NCI-H1105 treated with DMSO at 0.1 percent for 48 hours (cell line): Measurements from ENCODE around the gene NPM3.
"Not testable (repeated sequence)": the region's sequence is repeated elsewhere in the genome, so short reads cannot be mapped to it uniquely, and the experiment has no call there.

Experiments
- DNase-seq: peaks from one replicate; lab custom pipeline; 2025; lab: John Stamatoyannopoulos, UW

NPM3 gene

DNA sequence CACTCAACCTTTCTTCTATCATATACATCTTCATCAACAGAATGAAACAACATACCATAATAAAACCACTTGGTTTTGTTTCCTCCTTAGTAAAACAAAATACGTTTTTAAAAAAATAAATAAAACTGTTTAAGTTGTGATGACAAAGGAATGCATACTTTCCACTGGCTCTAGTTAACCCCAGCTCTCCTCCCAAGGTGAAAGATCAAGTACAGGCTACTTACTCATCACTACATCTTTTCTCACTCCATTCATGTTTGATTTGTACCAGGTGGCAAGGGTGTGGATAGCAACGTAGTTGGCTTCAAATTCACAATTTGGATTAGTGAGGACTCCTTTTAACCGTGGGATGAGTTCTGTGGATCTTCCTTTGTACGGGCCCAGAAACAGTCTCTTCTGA, 20.3 kb upstream of the NPM3 start:
- no peak for DNase-seq

DNA sequence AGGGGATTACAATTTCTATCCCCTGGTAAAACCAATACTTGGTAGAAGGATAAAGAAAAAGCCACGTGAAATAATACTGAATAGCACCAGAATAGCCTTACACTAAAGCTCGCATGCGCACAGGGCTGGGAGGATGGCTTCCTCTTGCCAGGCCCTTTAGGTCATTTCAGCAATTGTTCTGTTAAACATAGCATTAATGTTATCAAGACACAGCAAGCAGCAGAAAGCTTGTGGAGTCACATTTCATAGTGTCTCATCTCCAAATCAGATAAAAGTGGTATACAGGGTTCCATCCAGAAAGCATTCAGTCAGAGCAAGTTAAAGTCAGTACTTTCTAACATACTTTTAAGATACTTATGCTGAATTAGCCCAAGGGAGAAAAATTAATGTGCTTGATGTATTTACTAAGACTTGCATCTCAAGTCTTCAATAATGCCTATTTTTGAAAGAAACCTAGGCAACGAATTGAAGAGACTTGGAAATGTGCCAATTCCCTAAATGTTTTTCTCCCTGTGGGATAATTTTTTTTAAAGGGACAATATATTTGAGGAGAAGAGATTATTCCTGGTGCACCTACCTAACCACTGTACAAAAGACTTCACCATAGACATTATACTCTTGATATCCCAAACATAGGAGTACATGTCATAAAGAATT, 14.3 kb upstream of the NPM3 start:
- no peak for DNase-seq

DNA sequence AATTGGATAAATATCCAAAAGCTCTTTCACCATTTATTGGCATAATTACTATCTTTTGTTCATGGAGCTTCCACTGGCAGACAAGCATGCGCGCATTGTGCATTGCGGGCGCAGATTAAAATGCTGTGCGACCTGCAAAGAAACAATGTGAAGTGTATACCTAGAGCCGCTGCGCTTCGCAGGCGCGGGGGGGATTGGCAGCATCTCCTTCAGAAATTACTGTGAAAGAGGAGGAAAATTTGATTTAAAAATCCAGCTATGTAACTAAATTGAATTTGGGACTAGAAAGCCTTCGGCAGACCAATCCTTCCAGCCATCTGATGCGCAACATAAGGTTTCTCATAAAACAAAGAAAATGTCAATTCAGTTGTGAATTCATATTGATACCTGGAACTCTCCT, 10.3 kb upstream of the NPM3 start:
- DNase-seq = no peak

DNA sequence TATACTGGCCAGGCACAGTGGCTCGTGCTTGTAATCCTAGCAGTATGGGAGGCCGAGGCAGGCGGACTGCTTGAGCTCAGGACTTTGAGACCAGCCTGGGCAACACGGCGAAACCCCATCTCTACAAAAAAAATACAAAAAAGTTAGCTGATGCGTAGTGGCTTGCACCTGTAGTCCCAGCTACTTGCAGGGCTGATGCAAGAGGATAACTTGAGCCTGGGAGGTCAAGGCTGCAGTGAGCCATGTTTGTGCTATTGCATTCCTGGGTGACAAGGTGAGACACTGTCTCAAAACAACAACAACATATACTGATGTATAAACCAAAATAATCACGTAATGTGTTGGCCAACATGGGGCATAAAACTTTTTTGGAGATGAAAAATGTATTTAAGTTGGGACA, 6.4 kb upstream of the NPM3 start:
- DNase-seq = no peak

DNA sequence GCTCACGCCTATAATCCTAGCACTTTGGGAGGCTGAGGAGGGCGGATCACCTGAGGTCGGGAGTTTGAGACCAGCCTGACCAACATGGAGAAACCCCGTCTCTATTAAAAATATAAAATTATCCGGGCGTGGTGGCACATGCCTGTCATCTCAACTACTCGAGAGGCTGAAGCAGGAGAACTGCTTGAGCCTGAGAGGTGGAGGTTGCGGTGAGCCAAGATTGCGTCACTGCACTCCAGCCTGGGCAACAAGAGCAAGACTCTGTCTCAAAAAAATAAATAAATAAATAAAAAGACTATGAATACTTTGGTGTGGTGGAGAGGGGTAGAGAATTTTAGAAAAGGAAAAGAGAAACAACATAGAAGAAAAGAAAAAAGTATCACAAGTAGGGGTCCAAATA, 6.0 kb upstream of the NPM3 start:
- DNase-seq = not testable (repeated sequence)

DNA sequence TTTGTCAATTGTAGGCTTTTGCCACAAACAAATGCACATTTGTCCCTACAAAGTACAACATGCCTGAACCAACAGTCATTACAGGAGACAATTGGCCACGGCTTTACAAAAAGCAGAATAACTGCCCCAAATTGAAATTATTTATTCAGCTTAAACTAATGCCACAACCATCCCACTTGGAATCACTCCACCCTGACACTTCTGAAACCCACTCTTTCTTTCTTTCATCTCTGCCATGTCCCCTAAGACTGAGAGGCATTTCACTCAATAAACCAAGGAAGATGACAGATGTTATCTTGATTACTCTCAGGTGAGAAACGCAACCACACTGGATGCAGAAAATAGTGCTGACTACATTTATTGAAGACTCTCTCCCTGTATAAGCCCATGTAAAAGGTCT, 2.6 kb upstream of the NPM3 start:
- no peak for DNase-seq

DNA sequence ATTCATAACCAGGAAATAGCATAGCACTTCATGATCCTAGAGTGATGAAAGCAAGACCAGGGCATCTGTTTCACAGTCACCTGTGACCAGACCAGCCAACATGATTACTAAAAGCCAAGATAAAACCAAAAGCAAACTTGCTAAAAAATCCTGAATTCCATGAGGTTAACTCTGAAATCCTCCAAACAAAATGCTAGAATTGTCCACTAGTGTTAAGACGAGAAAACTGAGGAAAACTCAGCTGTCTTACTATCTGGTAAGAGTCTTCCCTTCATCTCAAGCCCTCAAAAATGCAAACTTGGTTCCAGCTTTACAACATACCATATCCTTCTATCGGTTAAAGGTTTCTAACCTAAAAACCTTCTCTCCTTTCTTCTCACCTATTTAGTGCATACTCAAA, 1.3 kb upstream of the NPM3 start:
- DNase-seq = no peak

DNA sequence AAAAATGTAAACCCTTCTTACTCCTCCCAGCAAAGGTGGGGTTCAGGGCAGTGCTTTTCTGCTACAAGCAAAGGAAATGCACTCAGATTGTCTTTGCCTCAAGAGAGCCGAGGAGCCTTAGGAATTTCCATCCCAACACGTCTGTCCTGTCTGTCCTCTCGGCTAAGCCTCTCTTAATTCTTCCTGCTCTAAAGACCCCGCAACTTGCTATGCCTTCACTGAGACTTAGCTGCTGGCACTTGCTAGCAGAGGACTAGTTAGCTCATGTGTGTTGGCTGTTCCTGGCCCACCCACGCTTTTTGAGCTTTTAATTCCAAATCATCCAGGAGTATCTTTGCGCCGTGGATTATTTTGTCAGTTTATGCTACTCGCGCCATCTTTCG, 481 bp upstream of the NPM3 start:
- DNase-seq = no peak

DNA sequence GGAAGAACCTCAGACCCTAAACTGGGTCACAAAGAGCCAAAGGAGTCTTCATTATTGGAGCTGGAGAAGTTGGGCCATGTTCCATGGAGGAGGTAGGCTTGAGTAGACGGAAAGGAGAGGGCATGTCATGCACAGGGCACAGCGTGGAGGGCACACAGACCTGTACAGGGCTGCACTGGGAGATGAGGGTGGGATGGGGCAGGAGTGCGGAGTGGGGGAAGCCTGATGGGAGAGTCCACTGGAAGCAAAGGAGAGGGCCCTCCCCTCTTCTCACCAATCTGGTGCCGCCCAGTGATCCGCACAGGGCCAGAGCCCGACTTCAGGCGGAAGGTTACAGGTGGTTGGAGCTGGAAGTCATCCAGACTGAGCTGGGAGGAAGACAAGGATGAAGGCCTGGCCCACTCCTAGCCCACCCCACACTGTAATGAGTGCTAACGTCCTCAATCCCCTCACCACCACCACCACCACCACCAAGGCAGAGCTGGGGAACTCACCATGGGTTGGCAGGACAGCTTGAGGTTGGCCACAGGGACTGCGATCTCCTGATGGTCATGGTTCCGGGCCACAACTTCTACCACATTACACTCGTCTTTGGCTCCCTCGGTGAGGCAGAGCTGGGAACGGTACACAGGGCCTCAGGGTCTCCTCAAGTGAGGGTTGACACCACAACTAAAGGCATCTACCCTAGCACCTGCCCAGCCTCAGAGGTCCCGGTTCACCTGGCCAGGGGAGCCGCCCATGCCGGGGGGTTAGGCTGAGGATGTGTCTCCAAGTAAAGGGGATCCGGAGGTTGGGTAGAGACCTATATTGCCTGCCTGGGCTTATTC, 1.0 kb downstream of the NPM3 start:
- DNase-seq = no peak

DNA sequence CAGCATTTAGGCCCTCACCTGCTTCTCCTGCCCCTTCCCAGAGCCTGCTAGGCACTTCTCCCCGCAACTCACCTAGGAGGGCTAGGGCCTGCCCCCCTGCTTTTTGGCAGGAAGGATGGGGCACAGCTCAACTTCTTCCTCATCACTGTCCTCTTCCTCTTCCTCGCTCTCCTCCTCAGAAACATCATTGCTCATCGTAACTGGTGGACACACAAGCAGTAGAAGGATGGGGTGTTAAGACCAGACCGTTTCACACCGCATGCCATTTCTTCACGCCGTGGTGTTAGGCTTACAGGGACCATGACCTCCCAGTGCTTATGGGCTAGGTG, 1.6 kb downstream of the NPM3 start:
- no peak for DNase-seq

DNA sequence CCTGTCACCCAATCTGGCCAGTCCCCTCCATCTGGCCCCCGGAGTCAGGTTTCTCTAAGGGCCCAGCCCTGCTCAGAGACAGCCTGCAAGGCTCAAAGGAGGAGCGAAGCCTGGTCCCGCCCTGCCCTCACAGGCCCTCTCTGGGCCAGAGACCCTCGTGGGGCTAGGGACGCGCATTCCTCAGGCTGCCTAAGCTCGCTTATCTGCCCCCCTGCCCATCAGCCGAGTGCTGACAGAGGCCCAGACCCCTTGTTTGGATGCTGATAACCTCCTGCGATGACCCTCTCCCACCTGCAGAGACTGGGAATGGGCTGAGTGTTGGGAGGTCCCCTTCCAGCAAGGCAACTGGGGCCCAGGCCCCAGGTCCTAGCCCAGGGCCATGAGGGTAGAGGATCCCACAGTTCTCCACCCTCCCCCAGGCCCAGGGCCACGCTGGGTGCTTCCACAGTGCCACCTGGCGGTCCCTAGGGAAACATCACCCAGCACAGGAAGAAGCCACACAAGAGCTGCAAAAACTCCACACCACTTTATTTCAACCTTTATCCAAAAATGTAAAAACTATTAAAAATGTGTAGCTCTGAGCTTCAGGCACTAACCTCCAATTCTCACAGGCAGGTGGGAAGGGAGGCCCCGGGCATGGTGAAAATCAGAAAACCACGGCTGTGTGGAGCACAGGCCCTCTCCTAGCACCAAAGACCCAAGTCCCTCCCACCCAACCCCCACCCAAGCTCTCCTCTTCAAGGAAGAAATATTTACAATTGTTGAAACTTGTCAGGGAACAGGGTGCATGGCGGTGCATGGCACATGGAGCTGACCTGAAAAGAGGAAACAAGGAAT, 2.2 kb downstream of the NPM3 start:
- DNase-seq = peak; percentile 5

DNA sequence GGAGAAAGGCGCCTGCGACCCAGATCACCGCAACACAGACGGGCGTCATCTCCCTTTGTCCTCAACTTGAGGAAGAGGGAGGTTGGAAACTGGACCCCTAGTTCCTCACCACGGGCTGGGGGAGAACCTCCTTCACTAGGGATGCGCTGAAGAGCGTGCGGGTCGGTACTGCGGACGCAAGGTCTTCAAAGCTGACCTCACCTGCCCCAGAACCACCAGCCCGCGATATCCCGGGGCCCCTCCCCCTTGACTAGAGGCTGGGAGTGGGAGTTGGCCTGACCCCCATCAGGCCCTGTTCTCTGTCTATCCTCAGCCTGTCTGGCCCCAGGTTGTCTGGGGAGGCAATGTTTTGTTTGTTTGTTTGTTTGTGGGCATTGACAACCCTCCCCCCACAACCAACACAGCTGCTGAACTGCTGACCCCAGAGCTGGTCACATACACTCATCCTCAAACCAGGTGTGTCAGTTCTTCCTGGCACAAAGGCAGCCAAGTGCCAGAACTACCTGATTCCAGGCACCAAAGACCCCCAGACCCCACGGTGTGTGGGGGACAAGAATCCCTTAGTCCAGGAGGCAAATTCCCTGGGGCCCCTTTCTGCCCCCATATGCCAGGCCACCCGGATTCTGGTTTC, 2.9 kb downstream of the NPM3 start:
- no peak for DNase-seq

DNA sequence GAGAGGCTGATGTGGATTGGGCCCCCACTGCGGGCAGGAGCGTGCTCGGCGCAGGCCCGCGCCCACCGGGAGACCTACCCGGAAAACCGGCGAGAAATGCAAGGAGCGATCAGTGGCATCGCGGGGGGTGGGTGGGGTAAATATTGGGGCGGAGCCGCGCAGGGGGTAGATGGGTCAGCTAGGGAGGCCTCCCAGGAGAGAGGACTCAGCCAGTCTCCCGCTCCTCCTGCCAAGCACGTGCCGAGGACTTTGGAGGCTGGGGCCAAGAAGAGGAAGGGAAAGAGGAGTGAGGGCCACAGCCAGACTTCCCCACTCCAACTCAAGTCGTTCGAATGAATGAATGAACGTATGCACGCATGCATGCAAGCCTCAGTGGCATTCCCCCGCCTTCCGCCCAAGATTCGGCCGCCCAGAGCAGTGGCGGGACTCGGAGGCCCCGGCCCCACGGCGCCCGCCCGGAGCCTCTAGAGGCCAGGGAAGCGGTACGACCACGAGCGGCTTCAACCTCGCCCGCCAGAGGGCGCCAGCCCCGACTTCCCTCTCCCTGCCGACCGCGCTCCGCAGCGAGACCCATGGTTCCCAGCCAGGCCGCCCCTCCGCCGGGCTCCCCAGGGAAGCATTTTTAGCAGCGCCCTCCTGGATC, 3.6 kb downstream of the NPM3 start:
- no peak for DNase-seq

DNA sequence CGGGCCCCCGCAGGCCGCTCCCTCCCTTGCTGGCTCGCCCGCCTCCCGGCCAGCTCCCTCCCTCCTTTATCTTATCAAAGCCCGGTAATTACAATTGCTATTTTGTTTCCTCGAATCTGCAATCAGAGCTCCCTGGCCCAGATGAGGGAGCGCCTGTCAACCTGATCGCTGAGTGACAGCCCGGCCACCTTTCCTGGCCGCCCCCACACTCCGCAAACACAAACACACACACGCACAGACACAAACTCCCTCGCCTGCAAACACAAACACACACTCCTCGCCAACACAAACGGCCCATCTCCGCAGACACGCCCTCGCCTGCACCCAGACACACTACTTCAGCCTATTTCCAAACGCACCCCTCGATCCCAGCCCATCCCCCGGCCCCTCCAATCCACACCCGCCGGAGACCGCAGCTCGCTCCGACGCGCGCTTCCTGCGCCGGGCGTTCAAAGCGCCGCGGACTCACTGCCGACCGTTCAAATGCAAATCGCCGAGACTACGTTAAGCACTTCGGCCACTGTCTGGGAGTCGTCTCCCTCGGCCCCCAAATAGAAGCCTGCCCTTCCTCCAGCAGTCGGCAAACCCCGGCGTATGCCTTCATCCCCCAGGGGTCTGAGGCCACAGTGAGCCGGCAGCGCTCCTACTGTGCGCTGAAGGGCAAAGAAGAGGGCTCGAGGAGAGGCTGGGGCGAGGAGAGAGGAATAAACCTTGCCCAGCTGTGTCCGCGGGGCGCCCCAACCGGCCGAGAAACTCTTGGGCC, 4.3 kb downstream of the NPM3 start:
- no peak for DNase-seq

DNA sequence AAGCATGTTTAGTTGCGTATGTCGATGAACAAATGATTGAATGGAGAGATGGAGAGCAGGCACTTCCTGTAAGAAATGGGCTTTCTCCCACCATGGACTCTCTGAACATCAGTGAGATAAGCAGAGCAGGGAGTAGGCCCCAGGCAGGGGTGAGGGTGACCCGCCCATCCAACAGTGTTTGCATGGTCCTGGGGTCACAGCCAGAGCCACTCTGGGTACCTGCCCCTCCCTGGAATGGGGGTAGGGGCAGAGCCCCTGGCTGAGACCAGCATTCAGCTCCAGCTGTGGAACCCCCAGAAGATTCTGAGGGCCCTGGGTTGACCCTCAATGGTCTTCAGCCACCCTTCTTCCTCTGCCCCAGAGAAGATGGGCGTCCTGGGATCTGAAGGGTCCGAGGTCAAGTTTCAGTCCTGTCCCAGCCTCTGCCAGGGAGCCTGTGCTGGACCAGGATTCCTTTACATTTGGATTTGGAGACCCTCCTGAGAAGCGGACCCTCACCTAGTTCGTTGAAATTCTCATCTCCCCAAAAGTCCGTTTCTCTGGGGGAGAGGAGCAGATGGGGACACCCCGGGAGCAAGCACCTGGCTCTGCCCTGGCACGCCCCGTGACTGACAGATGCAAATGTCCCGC, 5.0 kb downstream of the NPM3 start:
- no peak for DNase-seq

DNA sequence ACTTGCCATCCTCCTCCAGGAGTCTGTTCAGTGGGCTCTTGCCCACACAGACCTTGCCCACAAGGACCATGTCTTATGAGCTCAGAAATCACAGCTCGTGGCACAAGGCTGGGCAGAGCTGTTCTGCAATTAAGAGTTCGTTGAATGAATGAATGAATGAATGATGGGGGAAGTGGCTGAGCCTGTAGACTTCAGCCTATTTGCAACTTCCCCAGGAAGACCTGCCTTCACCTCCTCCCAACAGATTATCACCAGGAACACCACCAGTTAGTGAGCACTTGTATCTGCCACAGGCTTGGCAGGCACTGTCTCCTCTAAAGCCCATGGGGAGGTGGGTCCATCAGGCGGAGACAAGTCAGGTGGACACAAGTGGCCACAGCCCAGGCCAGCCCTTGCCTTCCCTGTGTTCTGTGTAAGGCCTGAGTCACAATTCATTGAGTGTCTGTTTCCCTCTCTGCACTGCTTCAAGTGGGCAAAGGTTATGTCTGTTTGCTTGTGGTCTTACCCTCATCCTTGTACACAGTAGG, 5.6 kb downstream of the NPM3 start:
- DNase-seq = no peak

DNA sequence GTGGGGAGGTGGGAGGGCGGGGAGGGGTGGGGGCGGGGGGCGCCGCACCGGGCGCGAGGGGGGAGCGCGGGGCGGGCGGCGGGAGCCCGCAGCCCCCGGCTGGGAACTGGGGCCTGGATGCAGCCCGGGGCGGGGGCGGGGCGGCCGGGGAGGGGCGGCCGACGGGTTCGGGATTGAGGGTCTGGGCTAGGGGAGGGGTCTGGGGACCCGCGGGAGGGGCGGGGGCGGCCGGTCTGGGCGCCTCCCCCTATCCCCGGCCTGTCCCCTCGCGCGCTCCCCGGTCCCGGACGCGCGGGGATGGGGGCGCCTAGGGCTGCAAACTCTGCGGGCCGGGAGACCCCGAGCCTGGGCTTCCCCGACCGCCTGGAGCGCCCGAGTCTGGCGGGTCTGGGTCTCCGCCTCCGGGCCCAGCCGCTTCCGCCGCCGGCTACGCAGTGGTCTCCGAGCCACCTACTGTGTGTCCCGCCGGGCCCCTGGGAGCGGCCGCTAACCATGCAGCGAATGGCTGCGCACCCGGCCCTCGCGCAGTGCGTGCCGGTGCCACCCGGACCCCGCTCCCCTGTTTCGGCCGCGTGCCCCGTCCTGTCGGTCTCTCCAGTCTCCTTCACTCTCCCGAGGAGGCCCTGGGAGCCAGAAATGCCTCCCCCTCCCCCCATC, 7.0 kb downstream of the NPM3 start:
- no peak for DNase-seq

DNA sequence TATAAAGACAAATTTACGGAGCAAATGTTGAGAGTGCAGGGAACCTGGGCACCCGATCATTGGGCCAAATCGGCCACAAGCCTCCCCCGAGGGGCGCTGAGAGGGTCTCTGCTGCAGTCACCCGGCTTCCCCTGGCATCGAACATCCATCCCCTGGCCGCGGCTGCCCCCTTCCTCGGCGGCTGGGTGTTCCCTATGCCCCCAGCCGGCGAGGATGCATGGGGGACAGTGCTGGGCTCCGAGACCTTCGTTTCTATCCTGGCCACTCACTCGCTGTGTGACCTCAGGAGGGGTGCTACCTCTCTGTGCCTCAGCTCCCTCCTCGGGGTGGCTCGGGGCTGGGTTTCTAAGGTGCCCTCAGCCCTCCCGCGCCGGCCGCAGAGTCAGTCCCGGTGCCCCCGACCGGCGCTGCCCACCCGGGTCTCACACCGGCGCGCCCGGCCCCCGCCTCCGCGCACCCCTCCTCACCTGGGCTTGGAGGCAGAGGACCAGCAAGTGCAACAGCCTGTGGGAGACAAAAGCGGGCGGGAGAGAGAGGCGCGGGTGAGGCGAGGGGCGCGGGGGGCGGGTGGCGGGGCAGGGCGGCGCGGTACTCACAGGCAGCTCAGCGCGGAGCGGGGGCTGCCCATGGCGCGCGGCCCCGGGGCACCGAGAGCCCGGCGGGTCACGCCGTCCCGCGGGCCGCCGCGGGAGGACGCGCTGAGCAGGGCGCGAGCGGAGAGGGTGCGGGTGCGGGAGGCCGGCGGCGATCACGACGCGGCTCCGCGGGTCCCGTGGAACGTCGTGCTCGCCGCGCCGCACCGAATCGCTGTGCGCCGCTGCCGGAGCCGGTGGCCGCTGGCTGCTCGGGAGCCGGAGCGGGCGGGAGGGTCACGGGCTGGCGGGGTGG, 7.7 kb downstream of the NPM3 start, which contains the start of gene FGF8:
TSS of gene FGF8 (minus strand) at position 842 of the 888 bp plus-strand sequence. CDS start at position 628, 214 bp downstream.
- no peak for DNase-seq
